NCI-H82 (cell line): ENCODE results near the gene MDFIC2.
"Not testable (repeated sequence)": the region's sequence is repeated elsewhere in the genome, so short reads cannot be mapped to it uniquely, and the experiment has no call there.

Source experiments
- DNase-seq: peaks from one replicate; lab custom pipeline; 2025; lab: John Stamatoyannopoulos, UW

Gene MDFIC2

DNA sequence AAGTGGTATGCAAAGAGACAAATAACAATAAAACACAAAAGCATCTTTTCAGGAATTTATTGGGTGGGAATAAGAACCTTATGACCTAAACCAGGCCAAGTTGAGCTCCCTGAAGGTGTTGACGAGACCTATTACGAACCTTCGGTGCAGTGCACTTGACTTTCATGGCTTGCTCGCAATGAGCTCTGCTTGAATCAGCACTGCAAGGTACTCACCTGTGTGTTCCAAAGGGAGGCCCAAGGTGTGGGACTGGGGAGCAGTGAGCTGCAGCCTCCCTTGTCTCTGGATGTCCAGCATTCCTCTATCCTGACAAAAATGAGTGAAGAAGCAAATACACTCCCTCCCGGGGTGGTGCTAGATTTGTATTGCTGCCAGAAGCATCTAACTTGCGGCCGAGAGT, at the start of gene MDFIC2:
Gene MDFIC2 (minus strand): TSS at position 303 of the 400 bp plus-strand sequence. CDS start 665 bp downstream, outside the sequence.
- no peak for DNase-seq

DNA sequence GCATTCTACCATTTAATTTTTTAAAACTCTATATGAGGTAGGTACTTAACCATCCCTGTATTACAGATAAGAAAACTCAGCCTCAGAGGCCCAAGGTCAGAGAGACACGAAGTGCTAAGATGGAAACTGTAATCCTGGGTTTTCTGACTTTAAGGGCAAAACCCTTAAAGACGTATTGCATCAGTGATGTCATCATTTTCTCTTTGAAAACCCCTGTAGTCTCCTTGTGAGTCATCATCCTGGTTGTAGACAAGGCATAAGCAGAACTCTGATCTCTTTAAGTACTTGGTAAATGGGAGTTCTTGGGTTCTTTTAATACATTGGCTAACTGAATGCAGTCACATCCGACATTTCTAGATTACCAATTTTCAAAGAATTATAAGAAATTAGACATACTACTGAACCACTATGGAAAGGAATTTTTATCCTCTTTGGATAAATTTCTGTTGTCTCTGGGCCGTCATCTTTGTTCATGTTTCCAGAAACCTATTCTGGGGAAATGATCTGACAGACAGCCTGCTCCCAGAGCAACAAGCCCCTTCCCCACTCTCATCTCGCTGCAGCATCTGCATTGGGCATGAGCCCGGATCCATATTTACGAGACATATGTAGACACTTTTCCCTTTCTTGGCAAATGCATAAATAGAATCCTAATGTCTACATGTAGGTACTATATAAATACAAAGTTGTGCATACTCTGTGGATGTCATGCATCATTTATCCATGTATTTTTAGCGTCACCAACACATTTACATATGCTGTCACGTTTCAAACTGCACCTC, 48.7 kb upstream of the MDFIC2 start:
- no peak for DNase-seq

DNA sequence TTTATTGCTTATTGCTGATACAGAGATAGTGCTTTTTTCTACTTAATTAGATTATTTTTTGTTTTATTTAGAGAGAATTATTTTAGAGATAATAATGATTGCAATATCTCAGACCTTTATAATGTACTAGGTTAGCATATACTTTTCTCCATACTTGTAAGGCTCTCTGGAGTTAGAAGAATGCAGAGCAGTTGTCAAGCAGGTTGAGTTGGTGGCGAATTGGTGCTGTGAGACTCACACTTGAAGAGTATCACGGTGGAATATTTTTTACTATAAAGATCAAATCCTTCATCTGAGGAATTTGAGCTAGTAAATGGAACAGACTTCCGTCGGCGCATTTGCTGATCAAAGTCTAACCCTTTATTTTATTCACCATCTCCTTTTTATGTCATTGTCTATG, 47.3 kb upstream of the MDFIC2 start:
- DNase-seq, result no peak

- peak; percentile 9 for DNase-seq
Measured at GRCh38 chr3:70358978-70359580, 46.6 kb upstream of the MDFIC2 start.

DNA sequence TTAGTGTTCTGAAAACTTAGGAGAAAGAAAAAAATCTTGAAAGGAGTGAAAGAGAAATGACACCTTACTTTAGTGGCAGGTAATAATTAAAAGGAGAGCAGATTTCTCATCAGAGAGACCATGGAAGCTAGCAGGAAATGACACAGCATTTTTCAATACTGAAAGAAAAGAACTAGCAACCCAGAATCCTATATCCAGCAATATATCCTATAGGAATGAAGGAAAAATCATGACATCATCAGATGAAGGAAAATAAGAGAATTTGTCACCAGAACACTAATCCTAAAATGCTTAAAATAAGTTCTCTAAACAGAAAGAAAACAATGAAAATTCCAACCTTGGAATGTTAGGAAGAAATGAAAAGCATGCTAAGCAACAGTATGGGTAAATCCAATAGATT, 39.8 kb upstream of the MDFIC2 start:
- no peak for DNase-seq

GRCh38 chr3:70342149-70342548, 29.7 kb upstream of the MDFIC2 start:
- no peak for DNase-seq

- DNase-seq, result not testable (repeated sequence)
Measured at GRCh38 chr3:70336885-70337284, 24.4 kb upstream of the MDFIC2 start.

DNA sequence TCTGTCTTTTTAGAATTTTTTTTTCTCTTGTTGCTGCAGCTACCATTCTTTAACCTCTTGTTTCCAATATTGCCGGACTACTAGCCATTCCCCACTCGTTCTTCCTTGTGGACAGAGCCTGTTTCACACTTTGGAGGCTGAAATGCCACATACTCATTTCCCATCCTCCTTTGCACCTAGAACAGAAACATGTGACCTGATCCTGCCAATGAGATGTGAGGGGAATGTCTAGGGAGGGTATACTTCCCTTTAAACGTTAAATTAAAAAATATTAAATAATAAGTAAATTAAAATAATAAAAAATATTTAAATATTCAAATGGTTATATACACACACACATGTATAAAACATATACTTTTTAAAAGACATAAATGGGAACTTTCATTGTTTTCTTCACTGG, 20.6 kb upstream of the MDFIC2 start:
- DNase-seq, result no peak

DNA sequence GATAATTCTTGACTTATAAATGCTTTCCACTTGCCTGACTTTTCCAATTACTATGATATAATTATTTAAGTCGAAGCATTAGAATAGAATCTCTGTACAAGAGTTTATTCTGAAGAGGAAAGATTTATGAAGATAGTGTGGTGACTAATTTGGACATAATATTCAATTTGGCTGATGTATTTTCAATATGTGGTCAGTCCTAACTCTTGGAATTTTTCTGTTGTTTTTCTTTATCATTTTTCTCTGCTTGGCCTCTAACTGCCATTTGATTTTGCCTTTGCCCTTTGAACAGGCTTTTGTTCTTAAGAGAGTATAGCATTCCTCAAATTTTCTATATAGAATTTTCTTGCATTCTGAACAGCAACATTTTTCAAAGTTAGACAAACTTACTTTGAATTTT, 2.6 kb upstream of the MDFIC2 start:
- DNase-seq, result no peak

GRCh38 chr3:70310809-70311208, 1.6 kb downstream of the MDFIC2 start:
- no peak for DNase-seq

- DNase-seq, result no peak
Measured at GRCh38 chr3:70309591-70309990, 2.8 kb downstream of the MDFIC2 start.

GRCh38 chr3:70308760-70309159, 3.7 kb downstream of the MDFIC2 start:
- no peak for DNase-seq

DNA sequence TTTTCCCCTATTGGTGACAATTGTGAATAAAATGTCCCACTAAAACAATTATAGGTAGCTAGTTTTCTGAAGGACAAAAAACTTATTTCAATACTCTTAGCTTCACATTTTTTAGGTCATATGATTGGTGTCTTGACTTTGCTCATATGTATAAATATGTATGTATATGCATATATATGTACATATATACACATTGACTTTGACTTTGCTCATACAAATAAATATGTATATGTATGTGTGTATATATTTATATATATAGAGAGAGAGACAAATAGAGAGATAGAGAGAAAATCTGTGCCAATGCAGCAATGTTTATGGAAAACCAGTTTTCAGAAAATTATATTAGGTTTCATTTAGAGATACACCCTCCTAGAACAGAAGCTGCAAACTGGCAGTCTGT, 5.7 kb downstream of the MDFIC2 start:
- no peak for DNase-seq

DNA sequence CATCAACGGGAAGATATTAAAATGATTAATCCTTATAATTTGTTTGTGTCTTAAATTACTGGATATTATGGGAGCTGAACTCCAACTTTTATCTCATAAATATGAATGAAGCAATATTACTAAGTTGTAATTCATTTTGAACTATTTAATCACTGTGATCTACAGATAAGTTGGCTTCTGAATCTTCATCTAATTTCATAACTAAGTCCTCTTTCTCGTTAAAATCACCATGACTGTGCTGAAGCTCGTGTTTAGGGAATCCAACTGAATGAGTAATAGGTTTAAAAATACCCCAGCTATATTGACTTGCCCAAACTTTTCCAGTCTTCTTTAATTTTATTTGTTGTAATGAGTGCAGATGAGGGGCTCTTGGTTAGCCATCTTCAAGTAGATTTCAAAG, 14.1 kb downstream of the MDFIC2 start:
- DNase-seq, result no peak

DNA sequence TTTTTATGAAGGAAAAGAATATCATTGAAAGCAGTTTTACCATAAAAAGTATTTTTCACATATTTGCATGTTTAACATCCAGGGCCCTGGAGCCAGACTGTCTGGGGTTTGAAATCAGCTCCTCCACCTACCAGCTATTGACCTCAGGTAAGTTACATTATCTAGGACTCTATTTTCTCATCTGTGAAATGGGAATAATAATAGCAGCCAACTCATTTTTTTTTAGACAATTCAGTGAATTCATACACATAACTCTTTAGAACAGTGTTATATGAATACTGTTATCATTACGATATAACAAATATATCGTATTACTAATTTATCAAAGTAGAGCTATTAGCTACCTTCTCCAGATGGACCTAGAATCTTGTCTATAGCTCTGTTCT, 21.3 kb downstream of the MDFIC2 start:
- no peak for DNase-seq

DNA sequence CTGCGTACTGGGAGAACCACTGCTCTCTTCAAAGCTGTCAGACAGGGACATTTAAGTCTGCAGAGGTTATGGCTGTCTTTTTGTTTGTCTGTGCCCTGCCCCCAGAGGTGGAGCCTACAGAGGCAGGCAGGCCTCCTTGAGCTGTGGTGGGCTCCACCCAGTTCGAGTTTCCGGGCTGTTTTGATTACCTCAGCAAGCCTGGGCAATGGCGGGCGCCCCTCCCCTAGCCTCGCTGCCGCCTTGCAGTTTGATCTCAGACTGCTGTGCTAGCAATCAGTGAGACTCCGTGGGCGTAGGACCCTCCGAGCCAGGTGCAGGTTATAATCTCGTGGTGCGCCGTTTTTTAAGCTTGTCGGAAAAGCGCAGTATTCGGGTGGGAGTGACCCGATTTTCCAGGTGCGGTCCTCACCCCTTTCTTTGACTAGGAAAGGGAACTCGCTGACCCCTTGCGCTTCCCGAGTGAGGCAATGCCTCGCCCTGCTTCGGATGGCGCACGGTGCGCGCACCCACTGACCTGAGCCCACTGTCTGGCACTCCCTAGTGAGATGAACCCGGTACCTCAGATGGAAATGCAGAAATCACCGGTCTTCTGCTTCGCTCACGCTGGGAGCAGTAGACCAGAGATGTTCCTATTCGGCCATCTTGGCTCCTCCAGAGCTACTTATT, 21.9 kb downstream of the MDFIC2 start:
- DNase-seq, result not testable (repeated sequence)

- DNase-seq, result no peak
Measured at GRCh38 chr3:70281663-70282062, 30.8 kb downstream of the MDFIC2 start.

GRCh38 chr3:70277304-70277703, 35.1 kb downstream of the MDFIC2 start:
- no peak for DNase-seq

DNA sequence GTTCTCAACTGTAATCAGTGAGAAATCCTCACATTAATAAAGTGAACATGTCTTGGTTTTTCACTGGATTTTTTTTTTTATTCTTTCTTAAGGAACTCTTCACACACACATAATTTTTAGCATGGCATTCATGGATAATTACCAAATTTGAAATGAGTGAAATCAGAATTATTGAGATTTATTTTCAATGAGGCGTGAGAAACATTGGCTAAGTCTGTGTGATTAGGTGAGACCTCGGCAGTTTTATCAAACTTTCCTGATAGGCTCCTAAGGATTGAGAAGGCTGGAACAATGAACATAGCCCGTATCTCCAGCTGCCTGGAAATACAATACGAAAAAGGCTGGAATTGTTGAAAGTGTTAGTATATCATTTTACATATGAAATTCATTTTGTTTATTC, 35.5 kb downstream of the MDFIC2 start:
- no peak for DNase-seq

- no peak for DNase-seq
Measured at GRCh38 chr3:70273492-70273891, 38.9 kb downstream of the MDFIC2 start.

DNA sequence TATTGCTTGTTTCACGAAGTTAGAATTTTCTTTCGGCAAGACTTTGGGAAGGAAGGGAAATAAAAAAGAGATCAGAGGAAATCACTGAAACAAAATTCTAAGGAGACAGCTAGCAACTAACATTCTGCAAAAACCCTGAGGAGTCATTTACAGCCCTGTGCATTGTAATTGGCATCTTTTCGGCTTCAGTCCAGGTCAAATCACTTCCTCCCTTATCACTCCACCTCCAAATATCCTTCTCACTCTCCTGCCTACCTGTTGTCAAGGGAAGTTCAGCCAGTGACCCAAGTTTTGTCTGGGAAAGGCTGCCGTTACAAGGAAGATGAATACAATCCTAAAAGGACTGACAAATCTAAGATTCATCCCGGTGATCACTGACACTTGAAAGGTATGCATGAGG, 39.6 kb downstream of the MDFIC2 start:
- no peak for DNase-seq

GRCh38 chr3:70264122-70264780, 48.2 kb downstream of the MDFIC2 start:
- no peak for DNase-seq

DNA sequence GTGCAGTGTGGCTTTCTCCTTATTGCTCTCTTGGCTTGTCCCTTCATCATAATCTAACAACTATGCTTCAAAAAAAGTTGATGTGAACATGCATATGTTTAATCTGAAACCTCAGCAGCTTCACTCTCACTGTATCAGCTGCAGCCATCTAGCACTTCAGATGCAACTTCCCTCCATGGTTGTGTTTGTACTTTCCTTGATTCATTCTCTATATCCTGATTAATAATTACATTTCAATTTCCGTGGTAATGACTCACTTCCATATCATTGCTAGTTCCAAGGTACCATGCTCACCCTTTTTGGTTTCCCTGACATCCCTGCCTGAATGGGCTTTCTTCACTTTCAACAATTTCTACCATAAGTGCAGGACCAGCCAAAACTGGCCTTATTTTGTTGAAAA, 51.2 kb downstream of the MDFIC2 start:
- DNase-seq, result no peak
